ENCODE measurements around the gene RALGAPA2.
A peak's percentile ranks its signal among the peaks of the same experiment; 100 is the strongest.

Gene RALGAPA2

GRCh38 chr20:20465252-20465651, 247.2 kb downstream of the RALGAPA2 start:
- no peak for DNase-seq (ENCODE audit: low spot score)

GRCh38 chr20:20463933-20464374, 248.5 kb downstream of the RALGAPA2 start:
- no peak for DNase-seq (ENCODE audit: low spot score)

GRCh38 chr20:20462185-20462584, 250.3 kb downstream of the RALGAPA2 start:
- no peak for DNase-seq (ENCODE audit: low spot score)

- no peak for DNase-seq (ENCODE audit: low spot score)
Measured at GRCh38 chr20:20461551-20461950, 250.9 kb downstream of the RALGAPA2 start.

GRCh38 chr20:20459726-20460125, 252.7 kb downstream of the RALGAPA2 start:
- DNase-seq (ENCODE audit: low spot score), result no peak

DNA sequence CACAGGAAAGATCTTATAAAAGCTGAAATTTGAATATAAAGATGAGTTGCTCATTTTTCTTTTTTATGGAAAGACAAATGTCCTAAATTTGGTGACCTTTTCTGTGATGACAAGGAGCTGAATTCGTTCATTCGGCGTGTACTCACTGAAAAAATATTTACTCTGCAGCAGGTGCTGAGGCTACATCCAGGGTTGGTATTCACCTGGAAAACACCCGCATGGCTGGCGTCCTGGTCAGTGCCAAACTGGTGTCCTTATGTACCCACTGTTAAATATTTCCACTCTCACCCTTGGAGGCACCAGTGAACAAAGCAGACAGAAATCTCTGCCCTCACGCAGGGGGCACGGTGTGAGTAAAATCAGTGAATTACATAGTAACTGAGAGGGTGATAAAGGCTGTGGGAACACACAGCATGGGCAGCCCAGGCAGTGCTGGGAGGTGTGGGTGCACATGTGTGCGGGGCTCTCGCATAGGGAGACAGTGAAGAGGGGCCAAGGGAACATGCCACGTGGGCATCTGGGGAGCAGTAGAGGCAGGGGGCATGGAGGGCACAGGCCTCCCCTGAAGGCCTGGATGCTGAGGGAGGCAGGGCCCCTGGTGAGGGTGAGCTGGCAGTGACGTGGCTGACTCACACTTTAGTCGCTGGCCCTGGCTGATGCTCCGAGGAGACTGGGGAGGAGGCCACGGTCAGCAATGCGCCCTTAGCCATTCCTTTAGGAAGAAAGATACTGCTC, 254.9 kb downstream of the RALGAPA2 start:
- no peak for DNase-seq (ENCODE audit: low spot score)

DNA sequence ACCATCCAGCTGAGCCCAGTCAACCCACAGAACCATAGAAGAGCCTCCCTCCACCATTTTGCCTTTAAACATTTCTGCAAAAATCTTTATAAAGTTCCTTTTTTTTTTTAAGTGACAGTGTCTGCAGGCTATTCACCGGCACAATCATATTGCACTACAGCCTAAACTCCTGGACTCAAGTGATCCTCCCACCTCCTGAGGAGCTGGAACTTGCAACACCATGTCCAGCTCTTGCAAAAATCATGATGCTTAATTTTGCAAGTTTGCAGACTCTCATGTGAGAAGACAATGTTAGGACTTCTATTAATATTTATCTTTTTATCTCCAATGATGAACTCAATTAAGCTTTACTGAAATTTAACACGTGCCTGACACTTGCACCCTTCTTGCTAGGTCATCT, 255.7 kb downstream of the RALGAPA2 start:
- DNase-seq (ENCODE audit: low spot score), result no peak

DNA sequence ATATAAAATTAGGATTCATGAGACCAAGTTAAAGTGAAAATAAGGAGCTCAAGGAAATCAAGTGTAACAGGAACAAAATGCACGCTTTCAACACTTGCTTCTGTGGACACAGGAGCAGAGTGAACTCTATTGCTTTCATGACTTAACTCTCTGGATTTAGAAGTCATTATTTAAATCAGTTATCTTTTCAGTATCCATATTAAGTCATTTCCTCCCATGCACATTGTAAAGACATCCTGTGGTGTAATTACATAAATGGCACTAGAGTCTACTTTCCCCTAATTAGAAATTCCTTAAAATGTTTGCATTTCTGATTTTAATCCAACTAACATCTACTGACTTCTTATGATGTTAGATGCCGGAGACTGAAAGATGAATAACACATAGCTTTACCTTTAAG, 256.5 kb downstream of the RALGAPA2 start:
- no peak for DNase-seq (ENCODE audit: low spot score)

GRCh38 chr20:20454850-20455627, 257.4 kb downstream of the RALGAPA2 start:
- DNase-seq (ENCODE audit: low spot score), result no peak

DNA sequence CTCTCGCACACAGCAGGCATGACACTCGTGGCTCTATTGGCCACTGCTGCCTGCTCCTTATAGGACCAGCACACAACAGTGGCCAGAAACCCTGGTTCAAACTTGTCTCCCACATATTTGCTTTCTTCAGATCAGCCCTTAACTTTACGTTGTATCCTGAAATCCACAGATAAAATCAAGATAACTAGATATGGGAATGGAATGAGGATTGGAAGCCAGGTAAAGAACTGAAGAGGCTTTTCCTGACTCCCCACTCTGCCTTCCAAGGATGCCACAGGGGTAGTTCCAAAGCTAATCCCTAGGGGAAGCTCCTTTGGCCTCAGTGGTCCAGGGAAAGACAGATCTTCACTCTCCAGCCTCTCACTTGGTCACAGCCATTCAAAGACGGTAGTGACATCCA, 258.1 kb downstream of the RALGAPA2 start:
- DNase-seq (ENCODE audit: low spot score), result no peak

DNA sequence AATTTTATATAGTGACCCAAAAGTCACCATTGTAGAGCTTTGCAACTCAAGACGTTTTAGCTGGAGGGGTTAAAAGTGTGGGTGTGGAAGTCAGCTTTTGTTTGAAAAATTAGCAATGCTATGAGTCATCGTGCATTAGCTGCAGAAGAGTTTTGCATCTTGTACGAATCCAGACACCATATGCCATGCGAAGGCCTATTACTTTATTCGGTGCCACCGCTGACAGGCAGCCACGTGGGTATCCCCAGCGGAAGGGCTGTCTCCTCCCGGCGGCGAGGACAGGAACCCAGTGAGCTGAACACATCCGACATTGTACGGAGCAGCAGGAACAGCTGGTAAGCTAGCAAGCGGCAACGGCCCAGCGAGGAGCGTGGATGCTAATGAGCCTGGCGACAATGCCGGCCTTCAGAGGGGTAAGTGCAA, 260.2 kb downstream of the RALGAPA2 start:
- peak; percentile 59 for DNase-seq (ENCODE audit: low spot score)

DNA sequence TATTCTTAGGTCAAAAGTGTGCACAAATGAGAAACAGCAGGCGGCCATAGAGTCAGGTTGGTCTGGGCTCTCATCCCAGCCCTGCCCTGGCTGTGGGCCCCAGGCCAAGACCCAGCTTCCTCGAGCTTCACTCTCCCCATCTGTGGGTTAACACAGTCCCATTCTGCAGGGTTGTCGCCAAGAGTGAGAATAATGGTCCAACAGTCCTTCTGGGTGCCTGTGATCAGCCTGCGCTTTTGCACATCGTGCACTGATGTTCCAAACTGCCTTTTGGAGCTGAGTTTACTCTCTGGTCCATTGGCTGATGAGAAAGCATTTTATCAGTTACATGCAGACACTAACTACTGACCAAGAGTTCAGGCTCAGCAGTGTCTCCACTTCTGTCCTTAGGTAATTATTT, 261.9 kb downstream of the RALGAPA2 start:
- DNase-seq (ENCODE audit: low spot score), result no peak

- no peak for DNase-seq (ENCODE audit: low spot score)
Measured at GRCh38 chr20:20448881-20449280, 263.6 kb downstream of the RALGAPA2 start.

GRCh38 chr20:20447196-20447595, 265.2 kb downstream of the RALGAPA2 start:
- DNase-seq (ENCODE audit: low spot score), result no peak

- no peak for DNase-seq (ENCODE audit: low spot score)
Measured at GRCh38 chr20:20446425-20447015, 265.9 kb downstream of the RALGAPA2 start.

DNA sequence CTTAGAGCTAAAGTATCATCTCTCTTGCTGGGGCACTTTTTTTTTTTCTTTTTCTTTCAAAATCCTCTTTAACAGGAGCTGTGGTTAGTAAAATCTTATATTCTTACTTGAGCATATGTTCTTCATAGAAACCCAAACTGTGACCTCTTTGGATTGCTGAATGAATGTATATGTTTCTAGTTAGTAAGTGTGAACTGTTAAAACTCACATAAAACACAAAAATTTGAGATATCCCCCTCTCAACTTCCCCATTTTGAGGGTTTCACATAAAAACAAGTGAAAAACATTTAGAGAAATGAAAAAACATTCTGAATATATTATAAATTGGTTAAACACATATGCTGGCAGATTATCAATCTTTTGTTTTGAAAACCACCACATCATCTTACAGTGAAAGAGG, 266.4 kb downstream of the RALGAPA2 start:
- no peak for DNase-seq (ENCODE audit: low spot score)

- DNase-seq (ENCODE audit: low spot score), result no peak
Measured at GRCh38 chr20:20443504-20443903, 268.9 kb downstream of the RALGAPA2 start.

- DNase-seq (ENCODE audit: low spot score), result no peak
Measured at GRCh38 chr20:20442466-20442865, 270.0 kb downstream of the RALGAPA2 start.

- no peak for DNase-seq (ENCODE audit: low spot score)
Measured at GRCh38 chr20:20440886-20441658, 271.4 kb downstream of the RALGAPA2 start.

DNA sequence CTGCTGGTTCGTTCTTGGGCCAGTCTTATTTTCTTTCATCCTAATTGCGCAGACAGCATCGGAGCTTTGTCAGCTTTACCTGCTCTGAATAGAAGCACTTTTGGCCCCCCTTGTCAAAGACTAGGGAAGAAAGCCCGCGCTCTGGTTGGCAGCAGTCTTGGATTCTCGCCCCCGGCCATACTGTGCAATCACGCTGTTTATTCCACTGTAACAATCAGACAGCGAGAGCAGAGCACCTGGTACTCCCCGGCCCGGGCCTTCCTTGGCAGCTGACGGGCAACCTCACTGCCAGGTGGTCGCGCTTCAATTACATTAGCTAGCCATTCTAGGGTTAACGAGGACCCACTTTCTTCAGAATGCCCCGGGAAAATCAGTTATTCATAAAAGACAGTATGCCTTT, 272.0 kb downstream of the RALGAPA2 start:
- DNase-seq (ENCODE audit: low spot score), result no peak

GRCh38 chr20:20439602-20440190, 272.7 kb downstream of the RALGAPA2 start:
- no peak for DNase-seq (ENCODE audit: low spot score)

GRCh38 chr20:20437314-20437713, 275.1 kb downstream of the RALGAPA2 start:
- no peak for DNase-seq (ENCODE audit: low spot score)

All from CD4-positive, alpha-beta T cell treated with Interleukin-15 for 4 hours (primary cell).